ENCODE results near the gene C3orf18.

The C3orf18 gene

DNA sequence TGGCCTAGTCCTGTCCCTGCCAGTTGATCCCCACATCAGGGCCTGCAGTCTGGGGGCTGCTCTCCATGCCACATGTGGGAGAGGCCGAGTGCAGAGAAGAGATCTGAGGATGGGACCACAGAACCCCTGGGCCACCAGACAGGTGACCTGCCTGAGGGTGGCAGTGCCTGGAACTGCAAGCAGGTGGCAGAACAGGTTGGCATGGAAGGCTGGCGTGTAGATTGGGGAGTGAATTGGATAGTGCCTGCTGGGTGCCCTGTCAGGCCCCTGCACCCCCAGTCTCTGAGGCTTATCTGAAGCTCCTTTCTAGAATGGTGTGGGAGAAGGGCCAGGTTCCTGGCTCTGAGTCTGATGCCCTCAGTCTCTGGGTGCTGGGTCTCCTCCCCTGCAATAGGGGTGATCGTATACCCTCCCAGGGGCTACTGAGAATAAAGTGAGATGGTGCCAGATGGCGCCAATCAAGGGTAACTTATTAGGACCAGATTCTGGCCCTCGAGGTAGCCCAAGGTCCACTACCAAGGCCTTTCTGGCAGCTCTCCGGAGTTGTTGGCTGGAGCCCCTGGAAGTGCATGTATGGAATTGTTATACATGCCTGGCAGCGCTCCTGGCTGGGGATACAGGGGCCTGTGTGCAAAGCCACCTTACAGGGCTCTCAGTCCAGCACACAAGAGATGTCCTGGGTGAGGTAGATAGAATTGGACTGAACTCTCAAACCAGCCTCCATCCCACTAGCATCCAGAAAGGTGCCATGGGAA is 15.7 kb downstream of the C3orf18 start:
- Mint-ChIP-seq H3K4me3 (no peak overlapping the region), H3K4me1 (peaks cover 37% of the 10 kb centered on the region), H3K27me3 (peaks cover 7% of the 10 kb centered on the region), H3K27ac (no peak overlapping the region), H3K9me3 (no peaks in the 10 kb centered on the region)
- ATAC-seq (no peak), DNase-seq (no peak)

- Mint-ChIP-seq H3K27me3 (peaks cover 7% of the 10 kb centered on the region), H3K4me1 (peaks cover 37% of the 10 kb centered on the region)
These were observed 16.4 kb downstream of the C3orf18 start for GRCh38 chr3:50551054-50551659.

GRCh38 chr3:50550079-50550736 is 17.3 kb downstream of the C3orf18 start:
- H3K27me3 Mint-ChIP-seq: peaks cover 7% of the 10 kb centered on the region
- peak overlapping the region in 1 of 2 donors; percentile 42 for H3K27ac Mint-ChIP-seq
- no peak overlapping the region for H3K4me3 Mint-ChIP-seq
- peak; percentile 65 to 69 for DNase-seq
- no peaks in the 10 kb centered on the region for H3K9me3 Mint-ChIP-seq
- ATAC-seq: peak; percentile 64
- H3K4me1 Mint-ChIP-seq: peaks cover 37% of the 10 kb centered on the region

More at GRCh38 chr3:50551054-50551659, 16.4 kb downstream of the C3orf18 start:
- Mint-ChIP-seq H3K4me3 (no peak overlapping the region), H3K27ac (no peak overlapping the region), H3K9me3 (no peaks in the 10 kb centered on the region)
- DNase-seq (no peak), ATAC-seq (no peak)

DNA sequence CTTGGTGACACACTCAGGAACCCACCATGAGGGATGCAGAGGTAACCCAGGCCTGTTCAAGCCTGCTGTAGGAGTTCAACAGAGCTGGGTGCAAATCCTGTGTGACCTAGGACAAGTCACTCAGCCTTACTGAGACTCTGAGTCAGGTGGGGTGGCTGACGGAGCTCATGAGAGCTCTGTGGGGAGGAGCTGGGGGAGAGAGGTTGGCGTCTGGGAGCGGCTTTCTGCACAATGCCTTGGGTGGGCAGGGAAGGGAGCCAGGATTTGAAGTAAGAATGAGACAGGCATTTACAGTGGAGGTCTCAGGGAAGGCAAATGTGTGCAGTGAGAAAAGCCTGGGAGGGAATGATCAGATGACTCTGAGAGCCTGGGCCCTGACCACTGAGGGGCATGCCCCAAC is 18.3 kb downstream of the C3orf18 start:
- ATAC-seq: no peak
- H3K27me3 Mint-ChIP-seq: peaks cover 7% of the 10 kb centered on the region
- H3K9me3 Mint-ChIP-seq: no peaks in the 10 kb centered on the region
- peaks cover 28% of the 10 kb centered on the region for H3K4me1 Mint-ChIP-seq
- DNase-seq: no peak
- no peak overlapping the region for H3K4me3 Mint-ChIP-seq
- peak overlapping the region; percentile 28 to 69 for H3K27ac Mint-ChIP-seq

- DNase-seq (no peak), ATAC-seq (no peak)
- H3K27me3 Mint-ChIP-seq: peaks cover 11% of the 10 kb centered on the region
- no peaks in the 10 kb centered on the region for H3K9me3 Mint-ChIP-seq
- H3K27ac Mint-ChIP-seq: no peak overlapping the region
- no peak overlapping the region for H3K4me3 Mint-ChIP-seq
- H3K4me1 Mint-ChIP-seq: peaks cover 8% of the 10 kb centered on the region
These were observed 21.8 kb downstream of the C3orf18 start for GRCh38 chr3:50545781-50546180.

DNA sequence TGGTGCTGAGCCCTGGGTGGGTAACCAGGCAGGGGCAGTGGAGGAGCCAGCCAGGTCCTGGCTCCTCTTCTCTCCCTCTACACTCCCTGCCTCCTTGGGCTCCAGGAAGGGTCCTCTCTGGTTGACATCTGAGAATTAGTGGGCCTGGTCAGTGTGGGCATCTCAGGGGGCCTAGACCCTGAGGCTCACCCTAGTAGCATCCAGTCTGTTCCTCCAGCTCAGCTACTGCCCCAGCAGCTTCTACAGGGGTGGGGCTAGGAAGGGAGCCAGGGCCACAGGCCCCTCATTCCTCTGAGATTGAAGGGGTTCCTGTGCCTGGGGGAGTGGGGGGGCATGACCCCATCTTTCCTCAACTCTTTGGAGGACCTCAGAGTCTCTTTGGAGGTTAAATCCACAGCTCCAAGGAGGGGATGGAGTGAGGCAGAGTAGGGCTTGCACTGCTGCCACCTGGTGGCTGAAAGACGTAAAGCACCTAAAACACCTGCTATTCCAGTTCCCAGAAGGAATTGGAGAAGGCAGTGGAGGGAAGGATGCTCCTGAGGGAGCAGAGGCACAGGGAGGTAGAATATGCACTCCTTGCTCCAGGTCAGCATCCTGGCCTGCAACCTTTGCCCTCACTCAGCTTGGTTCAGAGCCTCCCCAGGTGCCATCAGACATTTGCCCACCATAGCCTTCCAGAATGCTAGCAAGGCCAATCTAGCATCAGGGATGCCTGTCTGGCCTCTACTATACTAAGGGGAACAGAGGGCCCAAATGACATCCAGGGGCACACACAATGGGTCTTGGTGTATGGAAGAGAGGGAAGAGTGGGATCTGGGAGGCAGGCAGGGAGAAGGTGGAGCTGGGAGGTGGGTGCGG is 25.1 kb downstream of the C3orf18 start:
- no peak overlapping the region for H3K27ac Mint-ChIP-seq
- H3K9me3 Mint-ChIP-seq: no peaks in the 10 kb centered on the region
- DNase-seq: peak; percentile 60 to 64
- no peaks in the 10 kb centered on the region for H3K4me1 Mint-ChIP-seq
- peaks cover 27% of the 10 kb centered on the region for H3K27me3 Mint-ChIP-seq
- ATAC-seq: peak; percentile 69
- H3K4me3 Mint-ChIP-seq: no peak overlapping the region

DNA sequence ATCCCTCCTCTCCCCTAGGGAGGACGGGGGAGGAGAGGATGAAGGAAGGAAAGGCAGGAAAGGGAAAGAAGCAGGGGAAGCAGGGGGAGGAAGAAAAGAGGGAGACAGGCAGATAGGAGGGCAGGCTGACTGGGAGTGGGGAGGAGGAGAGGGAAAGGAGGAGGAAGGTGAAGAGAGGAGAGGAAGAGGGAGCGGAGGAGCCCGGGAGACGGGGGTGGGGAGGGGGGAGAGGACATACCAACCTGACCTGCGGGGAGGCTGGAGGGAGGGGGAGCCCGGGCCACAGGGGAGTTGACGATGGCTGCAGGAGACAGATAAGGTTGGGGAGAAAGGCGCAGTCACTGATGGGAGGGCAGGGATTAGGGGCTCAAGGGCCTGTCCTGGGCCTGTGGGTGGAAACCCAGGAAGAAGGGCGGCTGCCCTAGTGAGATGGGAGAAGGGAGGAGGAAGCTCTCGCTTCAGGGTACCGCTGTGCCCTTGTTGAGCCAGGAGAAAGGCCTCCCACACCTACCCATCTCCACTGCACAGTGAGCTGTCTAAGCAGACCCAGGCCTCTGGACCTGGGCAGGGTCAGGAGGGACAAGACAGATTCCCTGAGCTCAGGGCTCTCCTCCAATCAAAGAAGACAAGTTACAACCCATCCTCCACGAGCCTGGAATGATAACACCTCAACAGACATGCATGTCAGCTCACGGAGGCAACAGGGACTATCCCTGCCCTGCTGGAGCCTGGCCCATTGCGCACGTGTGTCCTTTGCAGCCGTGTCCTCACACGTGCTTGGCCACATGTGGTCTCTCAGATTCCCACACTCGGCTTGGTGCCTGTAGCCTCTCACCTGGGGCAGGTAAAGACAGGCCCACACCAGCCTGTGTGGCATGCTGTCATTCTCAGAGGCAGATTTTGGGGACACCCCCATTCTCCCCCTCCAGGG is 27.9 kb downstream of the C3orf18 start:
- H3K9me3 Mint-ChIP-seq: no peaks in the 10 kb centered on the region
- H3K4me3 Mint-ChIP-seq: no peak overlapping the region
- no peaks in the 10 kb centered on the region for H3K4me1 Mint-ChIP-seq
- ATAC-seq: no peak
- H3K27me3 Mint-ChIP-seq: peaks cover 39% of the 10 kb centered on the region
- peak overlapping the region in 1 of 2 donors; percentile 54 for H3K27ac Mint-ChIP-seq
- no peak for DNase-seq

GRCh38 chr3:50537421-50538129 is 30.0 kb downstream of the C3orf18 start:
- Mint-ChIP-seq H3K9me3 (no peaks in the 10 kb centered on the region), H3K27ac (no peak overlapping the region), H3K27me3 (peaks cover 41% of the 10 kb centered on the region), H3K4me1 (no peaks in the 10 kb centered on the region), H3K4me3 (no peak overlapping the region)
- DNase-seq (no peak), ATAC-seq (no peak)

- Mint-ChIP-seq H3K27me3 (peaks cover 47% of the 10 kb centered on the region), H3K4me3 (no peak overlapping the region), H3K9me3 (no peaks in the 10 kb centered on the region), H3K4me1 (no peaks in the 10 kb centered on the region), H3K27ac (no peak overlapping the region)
- DNase-seq (no peak), ATAC-seq (no peak)
These were observed 30.9 kb downstream of the C3orf18 start for GRCh38 chr3:50536471-50537180.

DNA sequence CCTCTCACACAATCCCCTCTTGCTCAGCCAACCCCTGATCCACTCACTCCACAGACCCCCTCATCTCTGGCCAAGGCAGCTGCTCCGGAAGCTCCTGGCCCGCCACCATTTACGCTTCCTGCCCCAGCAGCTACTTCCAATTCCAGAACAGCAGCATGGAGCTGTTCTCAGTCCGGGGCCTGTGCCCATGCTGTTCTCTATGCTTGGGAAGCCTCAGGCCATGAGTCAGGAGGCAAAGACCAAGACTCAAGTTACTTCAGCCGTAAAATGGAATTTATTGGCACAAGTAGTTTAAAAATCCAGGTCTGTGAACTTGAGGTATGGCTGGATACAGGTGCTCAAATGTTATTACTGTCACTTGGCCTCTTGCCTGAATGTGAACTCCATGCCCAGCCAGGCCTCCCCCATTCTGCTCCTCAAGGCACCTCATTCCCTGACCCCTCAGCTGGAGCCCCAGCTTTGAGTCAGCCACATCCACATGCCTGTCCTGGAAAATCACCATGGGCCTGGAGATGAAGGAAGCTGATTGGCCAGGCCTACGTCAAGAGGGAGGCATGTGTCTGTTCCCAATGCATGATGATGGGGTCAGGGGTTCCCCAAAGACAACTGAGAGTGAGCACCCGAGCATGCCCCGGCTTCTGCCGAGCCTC is 32.7 kb downstream of the C3orf18 start:
- Mint-ChIP-seq H3K27ac (no peak overlapping the region), H3K4me3 (no peak overlapping the region), H3K4me1 (no peaks in the 10 kb centered on the region), H3K27me3 (peaks cover 48% of the 10 kb centered on the region), H3K9me3 (no peaks in the 10 kb centered on the region)
- DNase-seq: no peak
- no peak for ATAC-seq

DNA sequence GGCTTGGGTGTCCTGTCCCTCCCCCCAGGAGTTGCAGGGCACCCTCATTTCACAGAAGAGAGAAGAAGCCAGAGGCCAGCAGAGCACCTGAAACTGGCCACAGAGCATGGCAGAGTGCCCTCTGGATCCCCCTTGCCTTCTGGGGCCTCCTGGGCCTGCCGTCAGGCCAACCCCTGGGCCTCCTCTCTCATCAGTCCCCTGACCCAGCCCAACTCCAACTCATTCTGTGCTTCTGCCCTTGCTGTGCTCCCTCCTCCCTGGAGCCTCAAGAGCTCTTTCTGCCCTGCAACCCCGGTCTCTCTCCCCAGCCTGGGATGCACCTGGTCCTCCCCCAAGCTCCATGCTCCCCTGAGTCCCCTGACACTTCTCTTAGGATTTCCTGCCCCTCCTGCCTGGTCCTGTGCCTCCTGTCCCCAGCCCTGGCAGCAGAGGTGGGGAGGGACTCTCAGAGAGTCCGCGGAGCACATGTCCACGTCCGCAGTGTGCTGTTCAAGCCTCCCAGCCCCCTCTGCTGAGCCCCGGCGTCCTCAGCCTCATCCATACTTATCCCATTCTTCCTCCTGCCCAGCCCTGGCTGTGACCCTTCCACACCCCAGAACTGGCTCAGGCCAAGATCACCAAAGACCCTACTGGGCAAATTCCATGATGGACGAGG is 33.6 kb downstream of the C3orf18 start:
- Mint-ChIP-seq H3K4me1 (no peaks in the 10 kb centered on the region), H3K9me3 (no peaks in the 10 kb centered on the region), H3K4me3 (no peak overlapping the region), H3K27ac (peak overlapping the region in 1 of 2 donors; percentile 51), H3K27me3 (peaks cover 54% of the 10 kb centered on the region)
- no peak for DNase-seq
- no peak for ATAC-seq

GRCh38 chr3:50533316-50533715 is 34.2 kb downstream of the C3orf18 start:
- Mint-ChIP-seq H3K9me3 (no peaks in the 10 kb centered on the region), H3K27me3 (peaks cover 54% of the 10 kb centered on the region), H3K4me1 (no peaks in the 10 kb centered on the region), H3K27ac (no peak overlapping the region), H3K4me3 (no peak overlapping the region)
- ATAC-seq (no peak), DNase-seq (no peak)

Data from stimulated activated naive CD8-positive, alpha-beta T cell treated with anti-CD3 and anti-CD28 coated beads, Interleukin-15, amount 100 ng/mL, for 72 hours (primary cell).